Osteocyte (in vitro differentiated cells): Measurements from ENCODE around the gene DOCK8. TPM values are rescaled to one million over a fixed set of nuclear protein-coding genes. Genes with fewer than 3 reads are reported as not detected.
"Not testable (repeated sequence)": the region's sequence is repeated elsewhere in the genome, so short reads cannot be mapped to it uniquely, and the experiment has no call there.

Experiments
- DNase-seq: peaks from one replicate; pipeline ENCODE4 v3.0.0; 2021; ENCODE audit warnings: mixed read lengths; ENCODE audit not compliant: unreplicated experiment; ENCODE audit errors: extremely low spot score
- H3K27ac Mint-ChIP-seq: one replicate; pipeline ENCODE4 v1.8.0; 2021; ENCODE audit warnings: mild to moderate bottlenecking, mixed read lengths; ENCODE audit not compliant: unreplicated experiment
- H3K27me3 Mint-ChIP-seq: one replicate; pipeline ENCODE4 v1.8.0; 2021; ENCODE audit warnings: mixed read lengths; ENCODE audit not compliant: unreplicated experiment
- H3K36me3 Mint-ChIP-seq: one replicate; pipeline ENCODE4 v1.8.0; 2021; ENCODE audit warnings: mixed read lengths; ENCODE audit not compliant: unreplicated experiment
- H3K4me1 Mint-ChIP-seq: one replicate; pipeline ENCODE4 v1.8.0; 2021; ENCODE audit warnings: mixed read lengths; ENCODE audit not compliant: unreplicated experiment
- H3K4me3 Mint-ChIP-seq: one replicate; pipeline ENCODE4 v1.8.0; 2021; ENCODE audit warnings: mild to moderate bottlenecking, moderate library complexity, mixed read lengths; ENCODE audit not compliant: unreplicated experiment
- H3K9me3 Mint-ChIP-seq: one replicate; pipeline ENCODE4 v1.8.0; 2021; ENCODE audit warnings: mixed read lengths; ENCODE audit not compliant: unreplicated experiment
- total RNA-seq: library from RNA; stranded (reverse); gene quantifications from 2 replicates; pipeline ENCODE4 v1.2.1, GENCODE V29; 2021
- TF ChIP-seq, protein P1 (sequence below): fragments of 200-600 bp; sonication (generic); IDR thresholded peaks from 2 replicates; pipeline ENCODE4 v1.5.0; 2021; ENCODE audit warnings: antibody characterized with exemption, mild to moderate bottlenecking, moderate library complexity

The DOCK8 gene
- total RNA-seq, 1 donor from 2014 or later: not detected

- TF ChIP-seq, protein P1, sequence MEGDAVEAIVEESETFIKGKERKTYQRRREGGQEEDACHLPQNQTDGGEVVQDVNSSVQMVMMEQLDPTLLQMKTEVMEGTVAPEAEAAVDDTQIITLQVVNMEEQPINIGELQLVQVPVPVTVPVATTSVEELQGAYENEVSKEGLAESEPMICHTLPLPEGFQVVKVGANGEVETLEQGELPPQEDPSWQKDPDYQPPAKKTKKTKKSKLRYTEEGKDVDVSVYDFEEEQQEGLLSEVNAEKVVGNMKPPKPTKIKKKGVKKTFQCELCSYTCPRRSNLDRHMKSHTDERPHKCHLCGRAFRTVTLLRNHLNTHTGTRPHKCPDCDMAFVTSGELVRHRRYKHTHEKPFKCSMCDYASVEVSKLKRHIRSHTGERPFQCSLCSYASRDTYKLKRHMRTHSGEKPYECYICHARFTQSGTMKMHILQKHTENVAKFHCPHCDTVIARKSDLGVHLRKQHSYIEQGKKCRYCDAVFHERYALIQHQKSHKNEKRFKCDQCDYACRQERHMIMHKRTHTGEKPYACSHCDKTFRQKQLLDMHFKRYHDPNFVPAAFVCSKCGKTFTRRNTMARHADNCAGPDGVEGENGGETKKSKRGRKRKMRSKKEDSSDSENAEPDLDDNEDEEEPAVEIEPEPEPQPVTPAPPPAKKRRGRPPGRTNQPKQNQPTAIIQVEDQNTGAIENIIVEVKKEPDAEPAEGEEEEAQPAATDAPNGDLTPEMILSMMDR: no peak
- H3K4me1 Mint-ChIP-seq: no peaks in the 10 kb centered on the region
- no peak overlapping the region for H3K4me3 Mint-ChIP-seq
- H3K27ac Mint-ChIP-seq: no peak overlapping the region
- H3K9me3 Mint-ChIP-seq: no peaks in the 10 kb centered on the region
- no peaks in the 10 kb centered on the region for H3K36me3 Mint-ChIP-seq
- H3K27me3 Mint-ChIP-seq: peaks cover 3% of the 10 kb centered on the region
- no peak for DNase-seq
These were observed 14.4 kb downstream of the DOCK8 start for GRCh38 chr9:228929-229695.

GRCh38 chr9:231625-232024 is 17.0 kb downstream of the DOCK8 start:
- H3K4me1 Mint-ChIP-seq, H3K27ac Mint-ChIP-seq, H3K9me3 Mint-ChIP-seq, H3K36me3 Mint-ChIP-seq, H3K27me3 Mint-ChIP-seq, DNase-seq, H3K4me3 Mint-ChIP-seq: not testable (repeated sequence)

- not testable (repeated sequence) for H3K27ac Mint-ChIP-seq, H3K9me3 Mint-ChIP-seq, H3K4me1 Mint-ChIP-seq, DNase-seq, H3K36me3 Mint-ChIP-seq, H3K4me3 Mint-ChIP-seq, H3K27me3 Mint-ChIP-seq
These were observed 19.0 kb downstream of the DOCK8 start for GRCh38 chr9:233708-234107.

GRCh38 chr9:237141-237857 is 22.6 kb downstream of the DOCK8 start:
- TF ChIP-seq, protein P1: no peak
- Mint-ChIP-seq H3K36me3 (no peaks in the 10 kb centered on the region), H3K4me1 (no peaks in the 10 kb centered on the region), H3K9me3 (no peaks in the 10 kb centered on the region), H3K27ac (no peak overlapping the region), H3K27me3 (no peaks in the 10 kb centered on the region), H3K4me3 (no peak overlapping the region)
- no peak for DNase-seq

- H3K9me3 Mint-ChIP-seq: no peaks in the 10 kb centered on the region
- TF ChIP-seq, protein P1: no peak
- no peak overlapping the region for H3K27ac Mint-ChIP-seq
- no peaks in the 10 kb centered on the region for H3K36me3 Mint-ChIP-seq
- no peak overlapping the region for H3K4me3 Mint-ChIP-seq
- no peaks in the 10 kb centered on the region for H3K27me3 Mint-ChIP-seq
- H3K4me1 Mint-ChIP-seq: no peaks in the 10 kb centered on the region
- no peak for DNase-seq
These were observed 23.2 kb downstream of the DOCK8 start for GRCh38 chr9:237858-238345.

GRCh38 chr9:242461-243080 is 27.9 kb downstream of the DOCK8 start:
- H3K9me3 Mint-ChIP-seq: no peaks in the 10 kb centered on the region
- H3K27ac Mint-ChIP-seq: no peak overlapping the region
- DNase-seq: no peak
- H3K4me3 Mint-ChIP-seq: no peak overlapping the region
- no peaks in the 10 kb centered on the region for H3K36me3 Mint-ChIP-seq
- H3K4me1 Mint-ChIP-seq: no peaks in the 10 kb centered on the region
- TF ChIP-seq, protein P1: no peak
- H3K27me3 Mint-ChIP-seq: no peaks in the 10 kb centered on the region
